RWPE2 (cell line): ENCODE results near the gene GRAMD2B.

Experiments
- ATAC-seq: fragments of 200-7000 bp; cut with Tn5 transposase; 3 replicates; pipeline ENCODE4 v1.9.1; 2021; ENCODE audit warnings: low read depth
- DNase-seq: peaks from one replicate; pipeline ENCODE4 v3.0.0-alpha.2; 2020; ENCODE audit warnings: low spot score
- H3K27ac ChIP-seq: fragments of 450-650 bp; 2 replicates; pipeline ENCODE4 v1.5.1; 2017; ENCODE audit warnings: mild to moderate bottlenecking; ENCODE audit not compliant: poor library complexity, severe bottlenecking
- H3K27me3 ChIP-seq: fragments of 250-450 bp; sonication (Bioruptor Pico); 2 replicates; pipeline ENCODE4 v1.5.1; 2021; ENCODE audit warnings: mild to moderate bottlenecking, moderate library complexity; ENCODE audit not compliant: insufficient read depth, poor library complexity, severe bottlenecking
- H3K36me3 ChIP-seq: fragments of 250-450 bp; sonication (Bioruptor Pico); 2 replicates; pipeline ENCODE4 v1.5.1; 2020; ENCODE audit warnings: low read depth, mild to moderate bottlenecking, moderate library complexity
- H3K4me1 ChIP-seq: fragments of 250-450 bp; sonication (Bioruptor Pico); 2 replicates; pipeline ENCODE4 v1.5.1; 2021; ENCODE audit warnings: mild to moderate bottlenecking, moderate library complexity; ENCODE audit not compliant: insufficient read depth, poor library complexity, severe bottlenecking
- H3K4me3 ChIP-seq: fragments of 250-450 bp; sonication (Bioruptor Pico); 2 replicates; pipeline ENCODE4 v1.5.1; 2021; ENCODE audit warnings: mild to moderate bottlenecking, moderate library complexity; ENCODE audit not compliant: severe bottlenecking
- H3K9me3 ChIP-seq: fragments of 250-450 bp; sonication (Bioruptor Pico); 2 replicates; pipeline ENCODE4 v1.5.1; 2021; ENCODE audit warnings: mild to moderate bottlenecking, moderate library complexity; ENCODE audit not compliant: severe bottlenecking
- CTCF ChIP-seq: fragments of 450-650 bp; IDR thresholded peaks from one replicate; pipeline ENCODE4 v1.5.1; 2017; ENCODE audit warnings: mild to moderate bottlenecking, moderate library complexity; ENCODE audit not compliant: poor library complexity, severe bottlenecking

Gene GRAMD2B

DNA sequence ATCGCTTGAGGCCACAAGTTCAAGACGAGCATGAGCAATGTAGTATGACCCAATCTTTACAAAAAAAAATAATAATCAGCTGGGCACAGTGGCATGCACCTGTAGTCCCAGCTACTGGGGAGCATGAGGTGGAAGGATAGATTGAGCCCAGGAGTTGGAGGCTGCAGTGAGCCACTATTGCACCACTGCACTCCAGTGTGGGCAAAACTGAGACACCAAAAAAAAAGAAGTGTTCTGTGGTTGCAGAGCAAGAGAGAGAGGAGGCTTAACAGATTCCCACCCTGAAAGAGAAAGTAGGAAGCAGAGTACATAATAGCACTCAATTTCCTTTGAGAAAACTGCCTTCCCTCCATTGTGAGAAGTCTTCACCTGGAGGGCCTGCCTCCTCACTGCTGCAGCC lies 119.2 kb downstream of the GRAMD2B start:
- H3K27ac ChIP-seq: no peak overlapping the region
- H3K9me3 ChIP-seq: no peaks in the 10 kb centered on the region
- no peaks in the 10 kb centered on the region for H3K27me3 ChIP-seq
- no peak for DNase-seq
- H3K4me1 ChIP-seq: peaks cover 3% of the 10 kb centered on the region
- no peak for ATAC-seq
- TF ChIP-seq CTCF: no peak
- no peak overlapping the region for H3K4me3 ChIP-seq
- H3K36me3 ChIP-seq: peaks cover 33% of the 10 kb centered on the region

- Histone ChIP-seq H3K27ac (no peak overlapping the region), H3K4me3 (no peak overlapping the region), H3K4me1 (peaks cover 3% of the 10 kb centered on the region), H3K9me3 (no peaks in the 10 kb centered on the region), H3K36me3 (peaks cover 38% of the 10 kb centered on the region), H3K27me3 (no peaks in the 10 kb centered on the region)
- DNase-seq: no peak
- no peak for ATAC-seq
- no peak for TF ChIP-seq CTCF
These were observed 119.8 kb downstream of the GRAMD2B start for GRCh38 chr5:126543009-126543408.

DNA sequence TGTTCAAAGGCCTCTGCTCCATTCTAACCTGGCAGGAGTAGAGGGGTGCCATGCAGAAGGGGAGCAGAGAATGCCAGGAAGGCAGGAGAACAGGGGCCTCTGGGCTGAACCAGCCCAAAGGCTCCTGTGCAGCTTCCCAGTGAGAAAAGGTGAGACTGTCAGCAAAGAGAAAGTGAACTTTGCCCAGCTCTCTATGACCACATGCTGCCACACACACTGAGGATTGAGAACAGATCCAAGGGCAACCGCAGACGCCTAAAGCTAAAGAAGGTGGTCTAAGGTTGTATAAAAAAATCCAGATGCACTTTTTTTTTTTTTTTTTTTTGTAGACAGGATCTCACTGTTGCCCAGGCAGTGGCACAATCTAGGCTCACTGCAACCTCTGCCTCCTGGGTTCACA lies 120.5 kb downstream of the GRAMD2B start:
- H3K4me1 ChIP-seq: peaks cover 3% of the 10 kb centered on the region
- H3K36me3 ChIP-seq: peaks cover 40% of the 10 kb centered on the region
- TF ChIP-seq CTCF: no peak
- ATAC-seq (no peak), DNase-seq (no peak)
- H3K9me3 ChIP-seq: no peaks in the 10 kb centered on the region
- no peak overlapping the region for H3K27ac ChIP-seq
- H3K27me3 ChIP-seq: no peaks in the 10 kb centered on the region
- H3K4me3 ChIP-seq: no peak overlapping the region
